Lower leg skin (tissue), 3 donors: ENCODE measurements around the gene SETD1A.

Experiments
- POLR2A ChIP-seq, 2 donors: fragments of 450-650 bp; IDR thresholded peaks; one replicate each; pipeline ENCODE4 v1.6.1; 2016 to 2017; ENCODE audit warnings: antibody characterized with exemption in 2 of 2, mild to moderate bottlenecking in 1 of 2, moderate library complexity in 1 of 2
- TF ChIP-seq, protein P1 (sequence below), 3 donors: fragments of 450-650 bp; IDR thresholded peaks; one replicate each; pipeline ENCODE4 v1.5.1; 2016; ENCODE audit warnings: antibody characterized with exemption in 3 of 3, mild to moderate bottlenecking in 3 of 3, moderate library complexity in 2 of 3

DNA sequence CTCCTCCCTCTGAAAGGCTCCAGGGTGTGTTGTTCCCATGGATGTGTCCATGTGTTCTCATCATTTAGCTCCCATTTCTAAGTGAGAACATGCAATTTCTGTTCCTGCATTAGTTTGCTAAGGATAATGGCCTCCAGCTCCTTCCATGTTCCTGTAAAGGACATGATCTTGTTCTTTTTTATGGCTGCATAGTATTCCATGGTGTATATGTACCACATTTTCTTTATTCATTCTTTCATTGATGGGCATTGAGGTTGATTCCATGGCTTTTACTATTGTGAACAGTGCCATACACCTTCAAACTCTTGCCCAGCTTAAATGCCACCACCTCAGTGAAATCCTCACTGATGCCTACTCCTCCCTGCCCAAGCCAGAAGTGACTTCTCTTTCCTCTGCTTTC lies 13.2 kb upstream of the SETD1A start:
- TF ChIP-seq, protein P1, sequence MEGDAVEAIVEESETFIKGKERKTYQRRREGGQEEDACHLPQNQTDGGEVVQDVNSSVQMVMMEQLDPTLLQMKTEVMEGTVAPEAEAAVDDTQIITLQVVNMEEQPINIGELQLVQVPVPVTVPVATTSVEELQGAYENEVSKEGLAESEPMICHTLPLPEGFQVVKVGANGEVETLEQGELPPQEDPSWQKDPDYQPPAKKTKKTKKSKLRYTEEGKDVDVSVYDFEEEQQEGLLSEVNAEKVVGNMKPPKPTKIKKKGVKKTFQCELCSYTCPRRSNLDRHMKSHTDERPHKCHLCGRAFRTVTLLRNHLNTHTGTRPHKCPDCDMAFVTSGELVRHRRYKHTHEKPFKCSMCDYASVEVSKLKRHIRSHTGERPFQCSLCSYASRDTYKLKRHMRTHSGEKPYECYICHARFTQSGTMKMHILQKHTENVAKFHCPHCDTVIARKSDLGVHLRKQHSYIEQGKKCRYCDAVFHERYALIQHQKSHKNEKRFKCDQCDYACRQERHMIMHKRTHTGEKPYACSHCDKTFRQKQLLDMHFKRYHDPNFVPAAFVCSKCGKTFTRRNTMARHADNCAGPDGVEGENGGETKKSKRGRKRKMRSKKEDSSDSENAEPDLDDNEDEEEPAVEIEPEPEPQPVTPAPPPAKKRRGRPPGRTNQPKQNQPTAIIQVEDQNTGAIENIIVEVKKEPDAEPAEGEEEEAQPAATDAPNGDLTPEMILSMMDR (IDR thresholded peaks at IDR 0.05), result no peak
- no peak for TF ChIP-seq POLR2A (IDR thresholded peaks at IDR 0.05)
